ENCODE data around the gene PLAAT4. TPM values are rescaled to one million over a fixed set of nuclear protein-coding genes. Genes with fewer than 3 reads are reported as not detected.
A peak's percentile ranks its signal among the peaks of the same experiment; 100 is the strongest.
"Not testable (repeated sequence)": the region's sequence is repeated elsewhere in the genome, so short reads cannot be mapped to it uniquely, and the experiment has no call there.

PLAAT4 gene
- total RNA-seq, 1 donor: 16.6 TPM

GRCh38 chr11:63567044-63567840, 30.6 kb downstream of the PLAAT4 start:
- TF ChIP-seq CTCF (IDR thresholded peaks at IDR 0.05; ENCODE audit: insufficient read depth, low read length): no peak
- no peak overlapping the region for H3K4me3 ChIP-seq (ENCODE audit: low read depth, low read length)
- DNase-seq (ENCODE audit: low read depth): peak; percentile 96

GRCh38 chr11:63569570-63569969, 33.0 kb downstream of the PLAAT4 start:
- DNase-seq (ENCODE audit: low read depth): no peak
- TF ChIP-seq CTCF (IDR thresholded peaks at IDR 0.05; ENCODE audit: insufficient read depth, low read length): no peak
- no peak overlapping the region for H3K4me3 ChIP-seq (ENCODE audit: low read depth, low read length)

DNA sequence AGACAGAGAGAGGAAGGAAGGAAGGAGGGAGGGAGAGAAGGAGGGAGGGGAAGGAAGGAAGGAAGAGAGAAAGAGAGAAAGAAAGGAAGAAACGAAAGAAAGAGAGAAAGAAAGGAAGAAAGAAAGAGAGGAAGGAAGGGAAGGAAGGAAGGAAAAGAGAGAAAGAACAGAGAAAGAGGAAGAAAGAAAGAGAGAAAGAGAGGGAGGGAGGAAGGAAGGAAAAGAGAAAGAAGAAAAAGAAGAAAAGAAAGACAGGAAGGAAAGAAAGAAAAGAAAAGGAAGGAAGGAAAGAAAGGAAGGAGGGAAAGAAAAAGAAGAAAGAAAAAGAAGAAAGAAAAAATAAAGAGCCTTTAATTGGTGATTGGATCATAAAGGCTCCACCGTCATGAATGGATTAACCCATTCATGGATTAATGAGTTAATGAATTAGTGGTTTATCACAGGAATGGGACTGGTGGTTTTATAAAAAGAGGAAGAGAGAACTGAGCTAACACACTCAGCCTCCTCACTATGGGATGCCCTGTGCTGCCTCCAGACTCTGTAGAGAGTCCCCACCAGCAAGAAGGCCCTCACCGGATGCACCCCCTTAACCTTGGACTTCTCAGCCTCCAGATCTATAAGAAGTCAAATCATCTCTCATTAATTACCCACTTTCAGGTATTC, 35.5 kb downstream of the PLAAT4 start:
- no peak for TF ChIP-seq CTCF (IDR thresholded peaks at IDR 0.05; ENCODE audit: insufficient read depth, low read length)
- DNase-seq (ENCODE audit: low read depth): no peak
- no peak overlapping the region for H3K4me3 ChIP-seq (ENCODE audit: low read depth, low read length)

GRCh38 chr11:63573881-63574855, 37.6 kb downstream of the PLAAT4 start:
- TF ChIP-seq CTCF (IDR thresholded peaks at IDR 0.05; ENCODE audit: insufficient read depth, low read length): no peak
- peak; percentile 84 for DNase-seq (ENCODE audit: low read depth)
- H3K4me3 ChIP-seq (ENCODE audit: low read depth, low read length): peak overlapping the region; percentile 43

- no peak for TF ChIP-seq CTCF (IDR thresholded peaks at IDR 0.05; ENCODE audit: insufficient read depth, low read length)
- peak overlapping the region; percentile 43 for H3K4me3 ChIP-seq (ENCODE audit: low read depth, low read length)
- peak; percentile 71 for DNase-seq (ENCODE audit: low read depth)
Measured at GRCh38 chr11:63574856-63575602, 38.4 kb downstream of the PLAAT4 start.

DNA sequence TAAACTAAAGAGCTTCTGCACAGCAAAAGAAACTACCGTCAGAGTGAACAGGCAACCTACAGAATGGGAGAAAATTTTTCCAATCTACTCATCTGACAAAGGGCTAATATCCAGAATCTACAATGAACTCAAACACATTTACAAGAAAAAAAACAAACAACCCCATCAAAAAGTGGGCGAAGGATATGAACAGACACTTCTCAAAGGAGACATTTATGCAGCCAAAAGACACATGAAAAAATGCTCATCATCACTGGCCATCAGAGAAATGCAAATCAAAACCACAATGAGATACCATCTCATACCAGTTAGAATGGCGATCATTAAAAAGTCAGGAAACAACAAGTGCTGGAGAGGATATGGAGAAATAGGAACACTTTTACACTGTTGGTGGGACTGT, 42.3 kb downstream of the PLAAT4 start:
- not testable (repeated sequence) for DNase-seq (ENCODE audit: low read depth); H3K4me3 ChIP-seq (ENCODE audit: low read depth, low read length)

DNA sequence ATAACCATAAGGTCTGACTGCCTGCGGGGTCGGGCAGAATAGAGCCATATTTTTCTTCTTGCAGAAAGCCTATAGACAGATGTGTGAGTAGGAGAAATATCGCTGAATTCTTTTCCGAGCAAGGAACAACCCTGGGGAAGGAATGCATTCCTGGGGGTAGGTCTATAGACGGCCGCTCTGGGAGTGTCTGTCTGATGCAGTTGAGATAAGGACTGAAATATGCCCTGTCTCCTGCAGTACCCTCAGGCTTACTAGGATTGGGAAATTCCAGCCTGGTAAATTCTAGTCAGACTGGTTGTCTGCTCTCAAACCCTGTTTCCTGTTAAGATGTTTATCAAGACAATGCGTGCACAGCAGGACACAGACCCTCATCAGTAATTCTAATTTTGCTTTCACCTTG, 44.6 kb downstream of the PLAAT4 start:
- H3K4me3 ChIP-seq (ENCODE audit: low read depth, low read length); DNase-seq (ENCODE audit: low read depth): not testable (repeated sequence)
